NCI-H2196 treated with DMSO at 0.1 percent for 48 hours (cell line): Measurements from ENCODE around the gene P4HA2.

ENCODE experiments used
- DNase-seq: peaks from one replicate; lab custom pipeline; 2025; ENCODE audit not compliant: unreplicated experiment; lab: John Stamatoyannopoulos, UW

The P4HA2 gene

GRCh38 chr5:132227485-132228240 lies at the start of gene P4HA2:
Gene P4HA2 (minus strand): TSS chr5:132227853. CDS start chr5:132218626, 9,227 bp downstream.
- peak; percentile 56 for DNase-seq

GRCh38 chr5:132277256-132277655 lies 49.6 kb upstream of the P4HA2 start:
- DNase-seq = no peak

GRCh38 chr5:132275367-132276220 lies 47.9 kb upstream of the P4HA2 start:
- no peak for DNase-seq

GRCh38 chr5:132274050-132274792 lies 46.6 kb upstream of the P4HA2 start:
- no peak for DNase-seq

- DNase-seq = no peak
Observed at GRCh38 chr5:132273631-132274030, 46.0 kb upstream of the P4HA2 start.

GRCh38 chr5:132272311-132273210 lies 44.9 kb upstream of the P4HA2 start:
- DNase-seq = peak; percentile 13

GRCh38 chr5:132271251-132272246 lies 43.9 kb upstream of the P4HA2 start:
- DNase-seq = no peak

GRCh38 chr5:132270706-132271105 lies 43.1 kb upstream of the P4HA2 start:
- no peak for DNase-seq

GRCh38 chr5:132270335-132270665 lies 42.6 kb upstream of the P4HA2 start:
- no peak for DNase-seq

GRCh38 chr5:132269635-132270334 lies 42.1 kb upstream of the P4HA2 start:
- no peak for DNase-seq

- no peak for DNase-seq
Observed at GRCh38 chr5:132268769-132269551, 41.3 kb upstream of the P4HA2 start.

- no peak for DNase-seq
Observed at GRCh38 chr5:132267931-132268768, 40.5 kb upstream of the P4HA2 start.

GRCh38 chr5:132267166-132267739 lies 39.6 kb upstream of the P4HA2 start:
- DNase-seq = no peak

GRCh38 chr5:132266836-132267160 lies 39.1 kb upstream of the P4HA2 start:
- DNase-seq = no peak

GRCh38 chr5:132266031-132266835 lies 38.6 kb upstream of the P4HA2 start:
- DNase-seq = no peak
